GM12878 (cell line): Measurements from ENCODE around the gene DPP9. TPM values are rescaled to one million over a fixed set of nuclear protein-coding genes. Genes with fewer than 3 reads are reported as not detected.

Experiments
- ATAC-seq: fragments of 200-7000 bp; cut with Tn5 transposase; 3 replicates; pipeline ENCODE4 v1.9.1; 2020; ENCODE audit warnings: mild to moderate bottlenecking, moderate library complexity
- BruUV-seq: library from RNA; stranded (reverse); fragments of 400-500 nt; replicated peaks from 2 replicates; lab custom pipeline; 2021; lab: Mats Ljungman, UMichigan
- CTCF ChIA-PET: fragments of 300-600 bp; sonication (Branson Sonifier 250); formaldehyde crosslinking; extraction: SDS; loops from one replicate; lab custom pipeline; 2021; ENCODE audit warnings: inconsistent platforms; lab: Yijun Ruan, JAX
- POLR2A ChIA-PET: fragments of 350-600 bp; formaldehyde crosslinking; extraction: SDS; loops from one replicate; lab custom pipeline; 2021; ENCODE audit warnings: inconsistent platforms; lab: Charles Lee
- RAD21 ChIA-PET: fragments of 300-600 bp; sonication (Branson Sonifier 250); formaldehyde crosslinking; loops from one replicate; lab custom pipeline; 2023; ENCODE audit warnings: antibody characterized with exemption; ENCODE audit not compliant: unreplicated experiment; lab: Charles Lee
- SMC1A ChIA-PET: fragments of 300-600 bp; sonication (Branson Sonifier 250); formaldehyde crosslinking; loops from one replicate; lab custom pipeline; 2023; ENCODE audit not compliant: unreplicated experiment, uncharacterized antibody; lab: Charles Lee
- DNase-seq: peaks from one replicate; pipeline ENCODE4 v3.0.0-alpha.2; 2011; ENCODE audit warnings: low read depth, low spot score
- FAIRE-seq: peaks from 3 replicates; lab custom pipeline; 2011; peaks lifted over from hg19 to GRCh38; lab: Jason Lieb, UNC
- H2AFZ ChIP-seq: 2 replicates; pipeline ENCODE4 v1.6.0; 2011; ENCODE audit warnings: low read depth, low read length, control low read depth; ENCODE audit not compliant: control insufficient read depth
- H3K27ac ChIP-seq: 2 replicates; pipeline ENCODE4 v1.5.1; 2011; ENCODE audit warnings: control low read depth; ENCODE audit not compliant: control insufficient read depth, insufficient read depth
- H3K27me3 ChIP-seq, 2 experiments: replicated peaks in 1 of 2; 2 replicates each; pipeline versions ENCODE4 v1.6.0 to v1.6.1; 2011; ENCODE audit warnings: low read length in 1 of 2; ENCODE audit not compliant: control insufficient read depth in 2 of 2, insufficient read depth in 2 of 2
- H3K36me3 ChIP-seq, 2 experiments: 2 replicates each; pipeline ENCODE4 v1.5.1; 2011; ENCODE audit warnings: low read length in 1 of 2; ENCODE audit not compliant: control insufficient read depth in 2 of 2, insufficient read depth in 2 of 2
- H3K4me1 ChIP-seq: 2 replicates; pipeline ENCODE4 v1.6.1; 2011; ENCODE audit warnings: mild to moderate bottlenecking, low read length, moderate library complexity, mixed read lengths; ENCODE audit not compliant: control insufficient read depth, insufficient read depth
- H3K4me2 ChIP-seq: 2 replicates; pipeline ENCODE4 v1.6.0; 2011; ENCODE audit warnings: control low read depth; ENCODE audit not compliant: control insufficient read depth, insufficient read depth
- H3K4me3 ChIP-seq: fragments of 200-600 bp; sonication (generic); 2 replicates; pipeline ENCODE4 v1.5.1; 2016
- H3K79me2 ChIP-seq: 2 replicates; pipeline ENCODE4 v1.6.0; 2011; ENCODE audit warnings: low read length; ENCODE audit not compliant: control insufficient read depth, insufficient read depth
- H3K9ac ChIP-seq: 2 replicates; pipeline ENCODE4 v1.8.0; 2011; ENCODE audit warnings: low read length, control low read depth, mixed read lengths; ENCODE audit not compliant: control insufficient read depth, insufficient read depth
- H3K9me3 ChIP-seq: replicated peaks from 3 replicates; pipeline ENCODE4 v1.5.1; 2011; ENCODE audit warnings: mild to moderate bottlenecking, low read length; ENCODE audit not compliant: control insufficient read depth, insufficient read depth
- H4K20me1 ChIP-seq: 2 replicates; pipeline ENCODE4 v1.6.0; 2011; ENCODE audit not compliant: control insufficient read depth, insufficient read depth
- BRCA1 ChIP-seq: IDR thresholded peaks from 2 replicates; pipeline ENCODE4 v1.6.1; 2011; ENCODE audit warnings: low read depth, low read length, improper control_type of control experiment
- CBFB ChIP-seq: IDR thresholded peaks from 2 replicates; pipeline ENCODE4 v1.6.1; 2016; ENCODE audit warnings: antibody characterized with exemption, low read depth
- CBX5 ChIP-seq: sonication (generic); IDR thresholded peaks from 2 replicates; pipeline ENCODE4 v1.6.1; 2016; ENCODE audit warnings: low read depth, moderate library complexity, mild to moderate bottlenecking, inconsistent platforms
- CHD4 ChIP-seq: fragments of 200-600 bp; sonication (generic); IDR thresholded peaks from 2 replicates; pipeline ENCODE4 v1.6.1; 2016; ENCODE audit warnings: mild to moderate bottlenecking
- FOXK2 ChIP-seq: fragments of 450-650 bp; IDR thresholded peaks from 2 replicates; pipeline ENCODE4 v1.6.1; 2017; ENCODE audit warnings: mild to moderate bottlenecking, moderate library complexity
- MYB ChIP-seq: fragments of 150-350 bp; IDR thresholded peaks from 2 replicates; pipeline ENCODE4 v1.6.1; 2014; ENCODE audit warnings: mild to moderate bottlenecking, low read depth, low read length, borderline replicate concordance
- NFYA ChIP-seq: IDR thresholded peaks from 2 replicates; pipeline ENCODE4 v1.6.1; 2011; ENCODE audit warnings: low read depth, mild to moderate bottlenecking, low read length, improper control_type of control experiment, borderline replicate concordance
- PAX5 ChIP-seq: IDR thresholded peaks from 2 replicates; pipeline ENCODE4 v1.6.1; 2011; ENCODE audit warnings: low read depth, low read length, borderline replicate concordance
- SP1 ChIP-seq: IDR thresholded peaks from one replicate; pipeline ENCODE4 v1.6.1; 2011; ENCODE audit warnings: low read depth, low read length
- TAF1 ChIP-seq: IDR thresholded peaks from 2 replicates; pipeline ENCODE4 v1.6.1; 2011; ENCODE audit warnings: mild to moderate bottlenecking, low read depth, low read length, borderline replicate concordance
- TARDBP ChIP-seq: IDR thresholded peaks from 2 replicates; pipeline ENCODE4 v1.6.1; 2016; ENCODE audit warnings: borderline replicate concordance
- WGBS: methylation state at CpG from one replicate; pipeline ENCODE4 v1.1.6; 2016; ENCODE audit warnings: low lambda C conversion rate; ENCODE audit not compliant: insufficient replicate concordance, insufficient coverage; ENCODE audit errors: missing lambda C conversion rate; 5-methylcytosine and 5-hydroxymethylcytosine counted together
- in situ Hi-C: fragments of 300-500 bp; cut with MboI; formaldehyde crosslinking; loops from 9 replicates; pipeline ENCODE4 v1.14.3; 2018; ENCODE audit warnings: mixed read lengths
- intact Hi-C: fragments of 100-400 bp; cut with micrococcal nuclease; formaldehyde crosslinking; loops from one replicate; pipeline ENCODE4 v1.14.2; 2022; ENCODE audit not compliant: unreplicated experiment
- polyA plus RNA-seq, 11 experiments: library from polyadenylated mRNA; depleted of rRNA in 4 of 11; unstranded in 6 of 11; stranded (reverse) in 5 of 11; fragments of >200 nt; fragmentation: Nextera tagmentation in 4 of 11; fragmentation: Illumina TruSeq in 1 of 11; extraction: Ambion mirVana in 4 of 11; extraction: Trizol in 1 of 11; gene quantifications; 1 replicate in 1 of 11; 2 replicates in 10 of 11; pipeline versions ENCODE4 v1.2.1 to v1.2.3, GENCODE V29; 2011 to 2016; ENCODE audit warnings: inconsistent platforms in 2 of 11, missing spikeins in 2 of 11, low read depth in 1 of 11
- total RNA-seq, 4 experiments: library from RNA; depleted of rRNA in 3 of 4; stranded (reverse); fragments of >200 nt in 3 of 4; fragmentation: Illumina TruSeq in 1 of 4; extraction: Trizol in 1 of 4; gene quantifications; 2 replicates each; pipeline versions ENCODE4 v1.2.1 to v1.2.3, GENCODE V29; 2013 to 2021
- TF ChIP-seq, protein P1 (sequence below): IDR thresholded peaks from 2 replicates; pipeline ENCODE4 v1.6.1; 2012; ENCODE audit warnings: low read length, inconsistent platforms
- TF ChIP-seq, protein P2 (sequence below): fragments of 450-650 bp; IDR thresholded peaks from 2 replicates; pipeline ENCODE4 v1.6.1; 2017; ENCODE audit warnings: low read depth, mild to moderate bottlenecking, moderate library complexity
- TF ChIP-seq, protein P3 (sequence below): fragments of 450-650 bp; IDR thresholded peaks from 2 replicates; pipeline ENCODE4 v1.6.1; 2016; ENCODE audit warnings: mild to moderate bottlenecking, moderate library complexity, borderline replicate concordance
- TF ChIP-seq, protein P4 (sequence below): IDR thresholded peaks from 2 replicates; pipeline ENCODE4 v1.6.1; 2012; ENCODE audit warnings: low read depth, low read length, improper control_type of control experiment

The DPP9 gene
- total and polyA plus RNA-seq, 10 of the 15 experiments (the other 5 are each of a cell fraction or from before 2014, with no cell fraction given) = 0.64 to 58.6 (median 27.6) TPM

DNA sequence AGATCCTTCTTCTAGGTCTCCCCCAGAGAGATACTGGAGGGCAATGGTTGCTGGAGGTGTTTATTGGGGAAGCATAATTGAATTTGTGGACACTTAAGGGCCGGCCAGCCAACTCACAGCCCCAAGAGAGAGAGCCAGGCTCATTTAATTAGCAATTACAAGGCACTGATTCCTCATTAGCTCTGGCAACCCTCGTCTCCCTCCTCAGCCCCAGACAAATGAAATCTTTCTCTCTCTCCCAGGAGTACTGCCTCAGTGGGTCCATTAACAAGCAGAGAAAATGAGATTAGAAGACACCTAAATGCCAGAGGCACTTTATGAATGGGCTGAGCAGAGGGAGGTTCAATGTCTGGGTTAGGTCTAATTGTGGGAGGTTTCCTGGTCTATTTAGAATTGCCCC, 48.9 kb upstream of the DPP9 start:
- no peaks in the 10 kb centered on the region for H3K79me2 ChIP-seq
- no peaks in the 10 kb centered on the region; the same call in 2 of the 3 replicates for H3K9me3 ChIP-seq
- no peaks in the 10 kb centered on the region; the same call in 1 of the 2 replicates for H4K20me1 ChIP-seq
- no peaks in the 10 kb centered on the region; a peak in 2 of 4 replicates for H3K27me3 ChIP-seq
- no peak overlapping the region for H3K27ac ChIP-seq
- no peak for ATAC-seq
- in situ Hi-C loops (no loop called here), intact Hi-C loops (loop anchor here (5.0 kb wide), 1 partner anchor 40 kb away; no protein-coding TSS in a partner anchor)
- H3K4me3 ChIP-seq = no peak overlapping the region
- no TSS peak for BruUV-seq
- CTCF ChIA-PET = interaction anchor here (1.1 to 2.8 kb wide), 2 partner anchors 8 to 18 kb away, joined by 3 to 17 read pairs; partner anchors contain the start of gene FEM1A
- RAD21 ChIA-PET = interaction anchor here (0.6 to 2.4 kb wide), 3 partner anchors 13 to 90 kb away, joined by 3 to 12 read pairs (median 4); partner anchors contain the start of gene FEM1A
- no peaks in the 10 kb centered on the region for H3K4me1 ChIP-seq
- DNase-seq = no peak
- H3K4me2 ChIP-seq = no peak overlapping the region
- no peaks in the 10 kb centered on the region for H3K36me3 ChIP-seq
- H3K9ac ChIP-seq = no peak overlapping the region
- POLR2A ChIA-PET = no interaction called here
- 0% methylated on average over 2 of the region's 2 CpGs for WGBS
- no peak overlapping the region for H2AFZ ChIP-seq
- SMC1A ChIA-PET = interaction anchor here (1.0 to 1.7 kb wide), 4 partner anchors 12 to 95 kb away, joined by 3 to 5 read pairs (median 4); partner anchors contain the start of genes FEM1A and PLIN3
- FAIRE-seq = no peak
- TF ChIP-seq FOXK2 (no peak), TAF1 (no peak), CBX5 (no peak), NFYA (no peak), PAX5 (no peak), BRCA1 (no peak), TARDBP (no peak), MYB (no peak), CHD4 (no peak), SP1 (no peak), CBFB (no peak)
- TF ChIP-seq, protein P1, sequence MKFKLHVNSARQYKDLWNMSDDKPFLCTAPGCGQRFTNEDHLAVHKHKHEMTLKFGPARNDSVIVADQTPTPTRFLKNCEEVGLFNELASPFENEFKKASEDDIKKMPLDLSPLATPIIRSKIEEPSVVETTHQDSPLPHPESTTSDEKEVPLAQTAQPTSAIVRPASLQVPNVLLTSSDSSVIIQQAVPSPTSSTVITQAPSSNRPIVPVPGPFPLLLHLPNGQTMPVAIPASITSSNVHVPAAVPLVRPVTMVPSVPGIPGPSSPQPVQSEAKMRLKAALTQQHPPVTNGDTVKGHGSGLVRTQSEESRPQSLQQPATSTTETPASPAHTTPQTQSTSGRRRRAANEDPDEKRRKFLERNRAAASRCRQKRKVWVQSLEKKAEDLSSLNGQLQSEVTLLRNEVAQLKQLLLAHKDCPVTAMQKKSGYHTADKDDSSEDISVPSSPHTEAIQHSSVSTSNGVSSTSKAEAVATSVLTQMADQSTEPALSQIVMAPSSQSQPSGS = no peak
- TF ChIP-seq, protein P2, sequence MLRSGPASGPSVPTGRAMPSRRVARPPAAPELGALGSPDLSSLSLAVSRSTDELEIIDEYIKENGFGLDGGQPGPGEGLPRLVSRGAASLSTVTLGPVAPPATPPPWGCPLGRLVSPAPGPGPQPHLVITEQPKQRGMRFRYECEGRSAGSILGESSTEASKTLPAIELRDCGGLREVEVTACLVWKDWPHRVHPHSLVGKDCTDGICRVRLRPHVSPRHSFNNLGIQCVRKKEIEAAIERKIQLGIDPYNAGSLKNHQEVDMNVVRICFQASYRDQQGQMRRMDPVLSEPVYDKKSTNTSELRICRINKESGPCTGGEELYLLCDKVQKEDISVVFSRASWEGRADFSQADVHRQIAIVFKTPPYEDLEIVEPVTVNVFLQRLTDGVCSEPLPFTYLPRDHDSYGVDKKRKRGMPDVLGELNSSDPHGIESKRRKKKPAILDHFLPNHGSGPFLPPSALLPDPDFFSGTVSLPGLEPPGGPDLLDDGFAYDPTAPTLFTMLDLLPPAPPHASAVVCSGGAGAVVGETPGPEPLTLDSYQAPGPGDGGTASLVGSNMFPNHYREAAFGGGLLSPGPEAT = no peak
- TF ChIP-seq, protein P3, sequence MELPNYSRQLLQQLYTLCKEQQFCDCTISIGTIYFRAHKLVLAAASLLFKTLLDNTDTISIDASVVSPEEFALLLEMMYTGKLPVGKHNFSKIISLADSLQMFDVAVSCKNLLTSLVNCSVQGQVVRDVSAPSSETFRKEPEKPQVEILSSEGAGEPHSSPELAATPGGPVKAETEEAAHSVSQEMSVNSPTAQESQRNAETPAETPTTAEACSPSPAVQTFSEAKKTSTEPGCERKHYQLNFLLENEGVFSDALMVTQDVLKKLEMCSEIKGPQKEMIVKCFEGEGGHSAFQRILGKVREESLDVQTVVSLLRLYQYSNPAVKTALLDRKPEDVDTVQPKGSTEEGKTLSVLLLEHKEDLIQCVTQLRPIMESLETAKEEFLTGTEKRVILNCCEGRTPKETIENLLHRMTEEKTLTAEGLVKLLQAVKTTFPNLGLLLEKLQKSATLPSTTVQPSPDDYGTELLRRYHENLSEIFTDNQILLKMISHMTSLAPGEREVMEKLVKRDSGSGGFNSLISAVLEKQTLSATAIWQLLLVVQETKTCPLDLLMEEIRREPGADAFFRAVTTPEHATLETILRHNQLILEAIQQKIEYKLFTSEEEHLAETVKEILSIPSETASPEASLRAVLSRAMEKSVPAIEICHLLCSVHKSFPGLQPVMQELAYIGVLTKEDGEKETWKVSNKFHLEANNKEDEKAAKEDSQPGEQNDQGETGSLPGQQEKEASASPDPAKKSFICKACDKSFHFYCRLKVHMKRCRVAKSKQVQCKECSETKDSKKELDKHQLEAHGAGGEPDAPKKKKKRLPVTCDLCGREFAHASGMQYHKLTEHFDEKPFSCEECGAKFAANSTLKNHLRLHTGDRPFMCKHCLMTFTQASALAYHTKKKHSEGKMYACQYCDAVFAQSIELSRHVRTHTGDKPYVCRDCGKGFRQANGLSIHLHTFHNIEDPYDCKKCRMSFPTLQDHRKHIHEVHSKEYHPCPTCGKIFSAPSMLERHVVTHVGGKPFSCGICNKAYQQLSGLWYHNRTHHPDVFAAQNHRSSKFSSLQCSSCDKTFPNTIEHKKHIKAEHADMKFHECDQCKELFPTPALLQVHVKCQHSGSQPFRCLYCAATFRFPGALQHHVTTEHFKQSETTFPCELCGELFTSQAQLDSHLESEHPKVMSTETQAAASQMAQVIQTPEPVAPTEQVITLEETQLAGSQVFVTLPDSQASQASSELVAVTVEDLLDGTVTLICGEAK = no peak
- TF ChIP-seq, protein P4, sequence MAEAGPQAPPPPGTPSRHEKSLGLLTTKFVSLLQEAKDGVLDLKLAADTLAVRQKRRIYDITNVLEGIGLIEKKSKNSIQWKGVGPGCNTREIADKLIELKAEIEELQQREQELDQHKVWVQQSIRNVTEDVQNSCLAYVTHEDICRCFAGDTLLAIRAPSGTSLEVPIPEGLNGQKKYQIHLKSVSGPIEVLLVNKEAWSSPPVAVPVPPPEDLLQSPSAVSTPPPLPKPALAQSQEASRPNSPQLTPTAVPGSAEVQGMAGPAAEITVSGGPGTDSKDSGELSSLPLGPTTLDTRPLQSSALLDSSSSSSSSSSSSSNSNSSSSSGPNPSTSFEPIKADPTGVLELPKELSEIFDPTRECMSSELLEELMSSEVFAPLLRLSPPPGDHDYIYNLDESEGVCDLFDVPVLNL = no peak
